HUES64 (cell line): ENCODE measurements around the gene REEP6.

Source experiments
- H3K27ac ChIP-seq: 2 replicates; pipeline ENCODE4 v1.7.0; 2013; ENCODE audit warnings: low read depth, low read length, inconsistent platforms
- H3K27me3 ChIP-seq: 2 replicates; pipeline ENCODE4 v1.6.1; 2013; ENCODE audit warnings: mild to moderate bottlenecking, low read length; ENCODE audit not compliant: insufficient read depth
- H3K36me3 ChIP-seq: 2 replicates; pipeline ENCODE4 v1.6.1; 2013; ENCODE audit warnings: mild to moderate bottlenecking, low read length; ENCODE audit not compliant: insufficient read depth
- H3K4me1 ChIP-seq: 2 replicates; pipeline ENCODE4 v1.6.1; 2013; ENCODE audit warnings: mild to moderate bottlenecking, low read length, moderate library complexity; ENCODE audit not compliant: insufficient read depth
- H3K4me3 ChIP-seq: 2 replicates; pipeline ENCODE4 v1.5.1; 2013; ENCODE audit warnings: mild to moderate bottlenecking, low read length, moderate library complexity
- H3K9ac ChIP-seq: 2 replicates; pipeline ENCODE4 v1.6.1; 2013; ENCODE audit warnings: mild to moderate bottlenecking, low read depth, low read length
- H3K9me3 ChIP-seq: 2 replicates; pipeline ENCODE4 v1.6.1; 2013; ENCODE audit warnings: low read depth, low read length; ENCODE audit not compliant: insufficient read depth
- WGBS: fragments of 150-250, 120-280 bp; methylation state at CpG from one replicate; pipeline ENCODE4 v1.1.7; 2013; ENCODE audit warnings: missing lambda C conversion rate; 5-methylcytosine and 5-hydroxymethylcytosine counted together

REEP6 gene

GRCh38 chr19:1487576-1488281, 3.3 kb upstream of the REEP6 start:
- WGBS = 93% methylated on average over 40 of the region's 40 CpGs
- Histone ChIP-seq H3K9ac (no peak overlapping the region), H3K4me3 (no peak overlapping the region)

GRCh38 chr19:1488282-1488601, 2.7 kb upstream of the REEP6 start:
- Histone ChIP-seq H3K27ac (no peak overlapping the region), H3K27me3 (peaks cover 22% of the 10 kb centered on the region)

More at GRCh38 chr19:1487576-1488281, 3.3 kb upstream of the REEP6 start:
- 0 out of 2 replicates have a peak, but pooled peaks cover 3% of the 10 kb centered on the region for H3K4me1 ChIP-seq
- H3K27me3 ChIP-seq = peaks cover 17% of the 10 kb centered on the region
- no peaks in the 10 kb centered on the region for H3K9me3 ChIP-seq
- no peak overlapping the region for H3K27ac ChIP-seq
- H3K36me3 ChIP-seq = no peaks in the 10 kb centered on the region

GRCh38 chr19:1489463-1490310, 1.3 kb upstream of the REEP6 start:
- peak overlapping the region; percentile 68 for H3K9ac ChIP-seq
- no peak overlapping the region for H3K27ac ChIP-seq
- WGBS = 34% methylated on average over 37 of the region's 37 CpGs
- H3K4me1 ChIP-seq = 0 out of 2 replicates have a peak, but pooled peaks cover 3% of the 10 kb centered on the region
- peak overlapping the region; percentile 82 for H3K4me3 ChIP-seq
- no peaks in the 10 kb centered on the region for H3K9me3 ChIP-seq
- no peaks in the 10 kb centered on the region for H3K36me3 ChIP-seq
- peaks cover 30% of the 10 kb centered on the region for H3K27me3 ChIP-seq

More at GRCh38 chr19:1488282-1488601, 2.7 kb upstream of the REEP6 start:
- H3K36me3 ChIP-seq = no peaks in the 10 kb centered on the region
- WGBS = 94% methylated on average over 11 of the region's 11 CpGs
- no peaks in the 10 kb centered on the region for H3K9me3 ChIP-seq
- no peak overlapping the region for H3K9ac ChIP-seq
- H3K4me3 ChIP-seq = no peak overlapping the region
- 0 out of 2 replicates have a peak, but pooled peaks cover 3% of the 10 kb centered on the region for H3K4me1 ChIP-seq

GRCh38 chr19:1490311-1491113, 469 bp upstream of the REEP6 start, which contains the start of gene PCSK4:
PCSK4 (minus strand) TSS chr19:1490350; CDS start chr19:1490346, 4 bp downstream.
- under 1% methylated on average over 74 of the region's 74 CpGs for WGBS
- H3K27me3 ChIP-seq = peaks cover 30% of the 10 kb centered on the region

GRCh38 chr19:1491849-1492170, 829 bp downstream of the REEP6 start:
- Histone ChIP-seq H3K9me3 (no peaks in the 10 kb centered on the region), H3K27ac (no peak overlapping the region), H3K27me3 (peaks cover 30% of the 10 kb centered on the region), H3K4me1 (0 out of 2 replicates have a peak, but pooled peaks cover 3% of the 10 kb centered on the region), H3K4me3 (peak overlapping the region; percentile 65), H3K36me3 (no peaks in the 10 kb centered on the region), H3K9ac (no peak overlapping the region)
- 79% methylated on average over 12 of the region's 12 CpGs for WGBS

More at GRCh38 chr19:1490311-1491113, 469 bp upstream of the REEP6 start, which contains the start of gene PCSK4:
- Histone ChIP-seq H3K27ac (peak within 1 kb of the TSS; percentile 54; the same call in 1 of the 2 replicates), H3K4me3 (peak within 1 kb of the TSS; percentile 82), H3K4me1 (0 out of 2 replicates have a peak, but pooled peaks cover 3% of the 10 kb centered on the region), H3K9me3 (no peaks in the 10 kb centered on the region), H3K36me3 (no peaks in the 10 kb centered on the region), H3K9ac (peak within 1 kb of the TSS; percentile 82)

GRCh38 chr19:1492474-1493006, 1.6 kb downstream of the REEP6 start:
- H3K27ac ChIP-seq = no peak overlapping the region
- no peaks in the 10 kb centered on the region for H3K36me3 ChIP-seq
- H3K27me3 ChIP-seq = peaks cover 30% of the 10 kb centered on the region
- H3K4me3 ChIP-seq = no peak overlapping the region
- WGBS = 73% methylated on average over 10 of the region's 10 CpGs
- H3K9me3 ChIP-seq = no peaks in the 10 kb centered on the region
- 0 out of 2 replicates have a peak, but pooled peaks cover 3% of the 10 kb centered on the region for H3K4me1 ChIP-seq
- no peak overlapping the region for H3K9ac ChIP-seq

- 70% methylated on average over 15 of the region's 15 CpGs for WGBS
- H3K9ac ChIP-seq = no peak overlapping the region
- peaks cover 30% of the 10 kb centered on the region for H3K27me3 ChIP-seq
- no peaks in the 10 kb centered on the region for H3K36me3 ChIP-seq
- H3K27ac ChIP-seq = no peak overlapping the region
- no peaks in the 10 kb centered on the region for H3K9me3 ChIP-seq
- H3K4me1 ChIP-seq = 0 out of 2 replicates have a peak, but pooled peaks cover 2% of the 10 kb centered on the region
- H3K4me3 ChIP-seq = no peak overlapping the region
Measured at GRCh38 chr19:1494115-1494815, 3.3 kb downstream of the REEP6 start.

- WGBS = 87% methylated on average over 37 of the region's 37 CpGs
- Histone ChIP-seq H3K27ac (no peak overlapping the region), H3K36me3 (no peaks in the 10 kb centered on the region), H3K27me3 (peaks cover 30% of the 10 kb centered on the region), H3K9ac (no peak overlapping the region), H3K4me1 (no peaks in the 10 kb centered on the region), H3K9me3 (peaks cover 4% of the 10 kb centered on the region; the same call in 1 of the 2 replicates), H3K4me3 (no peak overlapping the region)
Measured at GRCh38 chr19:1495051-1495798, 4.2 kb downstream of the REEP6 start.

GRCh38 chr19:1495799-1496713, 5.1 kb downstream of the REEP6 start:
- no peaks in the 10 kb centered on the region for H3K4me1 ChIP-seq
- no peak overlapping the region for H3K9ac ChIP-seq
- WGBS = 90% methylated on average over 40 of the region's 40 CpGs
- H3K9me3 ChIP-seq = peaks cover 4% of the 10 kb centered on the region; the same call in 1 of the 2 replicates
- H3K4me3 ChIP-seq = no peak overlapping the region
- H3K27me3 ChIP-seq = peaks cover 30% of the 10 kb centered on the region
- no peaks in the 10 kb centered on the region for H3K36me3 ChIP-seq
- H3K27ac ChIP-seq = no peak overlapping the region
